ENCODE results near the gene FHL2. TPM values are rescaled to one million over a fixed set of nuclear protein-coding genes. Genes with fewer than 3 reads are reported as not detected.

FHL2 gene
- total and polyA plus RNA-seq, 2 of the 13 experiments (the other 11 are each of a cell fraction or from before 2014, with no cell fraction given): 1.9 to 74.8 TPM

- TF ChIP-seq HMGXB4 (CRISPR knock-in tag; IDR thresholded peaks at IDR 0.05; ENCODE audit: borderline replicate concordance in 1 of 2, low read depth in 1 of 2) (no peak), SMAD1 (CRISPR knock-in tag; IDR thresholded peaks at IDR 0.05; ENCODE audit: borderline replicate concordance, low read depth) (no peak), HNRNPL (IDR thresholded peaks at IDR 0.05; ENCODE audit: low read depth, low read length) (no peak), SNAPC5 (CRISPR knock-in tag; IDR thresholded peaks at IDR 0.05; ENCODE audit: borderline replicate concordance) (no peak), ZNF256 (CRISPR knock-in tag; conservative IDR thresholded peaks at IDR 0.05) (no peak), ZFY (CRISPR knock-in tag; IDR thresholded peaks at IDR 0.05) (no peak), PAX8 (CRISPR knock-in tag; IDR thresholded peaks at IDR 0.05; ENCODE audit: borderline replicate concordance) (no peak), ZNF781 (CRISPR knock-in tag; IDR thresholded peaks at IDR 0.05; ENCODE audit: borderline replicate concordance, not compliant biosample characterization) (no peak), TFE3 (CRISPR knock-in tag; IDR thresholded peaks at IDR 0.05) (peak; percentile 44; the same call in 1 of the 2 replicates), EED (CRISPR knock-in tag; IDR thresholded peaks at IDR 0.05) (no peak), RCOR2 (CRISPR knock-in tag; IDR thresholded peaks at IDR 0.05) (peak; percentile 22; the same call in 1 of the 2 replicates), ZSCAN12 (CRISPR knock-in tag; IDR thresholded peaks at IDR 0.05) (no peak), ZNF709 (CRISPR knock-in tag; IDR thresholded peaks at IDR 0.05) (no peak), MBNL3 (CRISPR knock-in tag; conservative IDR thresholded peaks at IDR 0.05) (no peak), GABPB1 (CRISPR knock-in tag; IDR thresholded peaks at IDR 0.05) (no peak), ZNF142 (CRISPR knock-in tag; IDR thresholded peaks at IDR 0.05) (no peak), SNAPC2 (CRISPR knock-in tag; IDR thresholded peaks at IDR 0.05) (no peak), TP53 (CRISPR knock-in tag; conservative IDR thresholded peaks at IDR 0.05) (no peak)
- TF ChIP-seq, protein P1, sequence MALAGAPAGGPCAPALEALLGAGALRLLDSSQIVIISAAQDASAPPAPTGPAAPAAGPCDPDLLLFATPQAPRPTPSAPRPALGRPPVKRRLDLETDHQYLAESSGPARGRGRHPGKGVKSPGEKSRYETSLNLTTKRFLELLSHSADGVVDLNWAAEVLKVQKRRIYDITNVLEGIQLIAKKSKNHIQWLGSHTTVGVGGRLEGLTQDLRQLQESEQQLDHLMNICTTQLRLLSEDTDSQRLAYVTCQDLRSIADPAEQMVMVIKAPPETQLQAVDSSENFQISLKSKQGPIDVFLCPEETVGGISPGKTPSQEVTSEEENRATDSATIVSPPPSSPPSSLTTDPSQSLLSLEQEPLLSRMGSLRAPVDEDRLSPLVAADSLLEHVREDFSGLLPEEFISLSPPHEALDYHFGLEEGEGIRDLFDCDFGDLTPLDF (CRISPR knock-in tag; IDR thresholded peaks at IDR 0.05): no peak
Measured at GRCh38 chr2:105385731-105386540, 12.9 kb downstream of the FHL2 start (continued).

Measured in HepG2 (cell line).